Measurements from ENCODE around the gene RYR3. TPM values are rescaled to one million over a fixed set of nuclear protein-coding genes. Genes with fewer than 3 reads are reported as not detected.

Gene RYR3
- total RNA-seq, 1 experiment from 2014 or later, result 0.66 TPM

GRCh38 chr15:33671456-33671855 lies 360.7 kb downstream of the RYR3 start:
- no peak for TF ChIP-seq CTCF (IDR thresholded peaks at IDR 0.05; ENCODE audit: insufficient read depth in 1 of 2, low read depth in 1 of 2, low read length in 1 of 2, severe bottlenecking in 1 of 2, unreplicated experiment in 1 of 2)
- CTCF ChIA-PET, result no interaction called here
- BruUV-seq (replicated peaks), result no TSS peak
- Mint-ChIP-seq H3K27me3 (ENCODE audit: insufficient read depth, unreplicated experiment) (peaks cover 21% of the 10 kb centered on the region), H3K36me3 (ENCODE audit: insufficient read depth, unreplicated experiment) (no peaks in the 10 kb centered on the region), H3K4me3 (ENCODE audit: unreplicated experiment) (no peak overlapping the region), H3K4me1 (ENCODE audit: low read depth, unreplicated experiment) (no peaks in the 10 kb centered on the region), H3K9me3 (ENCODE audit: unreplicated experiment) (no peaks in the 10 kb centered on the region), H3K27ac (ENCODE audit: unreplicated experiment) (no peak overlapping the region)
- DNase-seq, result no peak
- H3K36me3 ChIP-seq (ENCODE audit: control insufficient read depth, insufficient read depth, low read length), result no peaks in the 10 kb centered on the region
- H3K4me1 ChIP-seq, result no peaks in the 10 kb centered on the region
- no peak overlapping the region for H3K4me3 ChIP-seq (ENCODE audit: low read depth, low read length)
- POLR2A ChIA-PET, result no interaction called here
- intact Hi-C loops (cut with micrococcal nuclease; ENCODE audit: unreplicated experiment), result no loop called here
- no peaks in the 10 kb centered on the region for H3K27me3 ChIP-seq (replicated peaks; ENCODE audit: control insufficient read depth, insufficient read depth, low read length)
- no peaks in the 10 kb centered on the region for H3K9me3 ChIP-seq

DNA sequence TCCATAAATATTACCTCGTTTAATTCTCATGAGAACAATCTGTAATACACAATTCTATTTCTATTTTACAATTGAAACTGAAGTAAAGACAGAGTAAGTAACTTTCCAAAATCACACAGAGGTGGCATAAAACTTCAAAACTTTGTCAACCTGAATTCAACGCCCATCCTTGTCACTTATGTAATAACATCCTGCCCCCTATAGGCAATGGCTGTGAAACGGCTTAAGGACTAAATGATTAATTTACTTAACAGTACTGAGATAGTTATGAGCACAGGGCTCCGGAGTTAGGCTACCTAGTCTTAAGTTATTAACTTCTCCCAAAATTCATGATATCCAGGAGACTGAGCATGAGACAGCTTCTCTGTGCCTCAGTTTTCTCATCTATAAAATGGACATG lies 364.5 kb downstream of the RYR3 start:
- Mint-ChIP-seq H3K4me1 (ENCODE audit: low read depth, unreplicated experiment) (no peaks in the 10 kb centered on the region), H3K27ac (ENCODE audit: unreplicated experiment) (no peak overlapping the region), H3K4me3 (ENCODE audit: unreplicated experiment) (no peak overlapping the region), H3K27me3 (ENCODE audit: insufficient read depth, unreplicated experiment) (peaks cover 26% of the 10 kb centered on the region), H3K9me3 (ENCODE audit: unreplicated experiment) (no peaks in the 10 kb centered on the region), H3K36me3 (ENCODE audit: insufficient read depth, unreplicated experiment) (no peaks in the 10 kb centered on the region)
- intact Hi-C loops (cut with micrococcal nuclease; ENCODE audit: unreplicated experiment), result no loop called here
- H3K4me3 ChIP-seq (ENCODE audit: low read depth, low read length), result no peak overlapping the region
- no peaks in the 10 kb centered on the region for H3K9me3 ChIP-seq
- CTCF ChIA-PET, result interaction anchor here (0.6 kb wide), 1 partner anchor 289 kb away, joined by 3 read pairs; no protein-coding TSS in a partner anchor
- no peaks in the 10 kb centered on the region; the same call in 1 of the 2 replicates for H3K27me3 ChIP-seq (replicated peaks; ENCODE audit: control insufficient read depth, insufficient read depth, low read length)
- no peak for DNase-seq
- BruUV-seq (replicated peaks), result no TSS peak
- POLR2A ChIA-PET, result no interaction called here
- no peaks in the 10 kb centered on the region for H3K36me3 ChIP-seq (ENCODE audit: control insufficient read depth, insufficient read depth, low read length)
- no peak for TF ChIP-seq CTCF (IDR thresholded peaks at IDR 0.05; ENCODE audit: insufficient read depth in 1 of 2, low read depth in 1 of 2, low read length in 1 of 2, severe bottlenecking in 1 of 2, unreplicated experiment in 1 of 2)
- H3K4me1 ChIP-seq, result no peaks in the 10 kb centered on the region

- ChIA-PET CTCF (no interaction called here), POLR2A (no interaction called here)
- H3K4me1 Mint-ChIP-seq (ENCODE audit: low read depth, unreplicated experiment), result no peaks in the 10 kb centered on the region
- H3K36me3 ChIP-seq (ENCODE audit: control insufficient read depth, insufficient read depth, low read length), result no peaks in the 10 kb centered on the region
- no peaks in the 10 kb centered on the region for H3K9me3 ChIP-seq
- TF ChIP-seq CTCF (IDR thresholded peaks at IDR 0.05; ENCODE audit: insufficient read depth in 1 of 2, low read depth in 1 of 2, low read length in 1 of 2, severe bottlenecking in 1 of 2, unreplicated experiment in 1 of 2), result no peak
- peaks cover 29% of the 10 kb centered on the region for H3K27me3 Mint-ChIP-seq (ENCODE audit: insufficient read depth, unreplicated experiment)
- no peaks in the 10 kb centered on the region for H3K4me1 ChIP-seq
- H3K4me3 ChIP-seq (ENCODE audit: low read depth, low read length), result no peak overlapping the region
- H3K9me3 Mint-ChIP-seq (ENCODE audit: unreplicated experiment), result no peaks in the 10 kb centered on the region
- no peaks in the 10 kb centered on the region; the same call in 1 of the 2 replicates for H3K27me3 ChIP-seq (replicated peaks; ENCODE audit: control insufficient read depth, insufficient read depth, low read length)
- no TSS peak for BruUV-seq (replicated peaks)
- no peak overlapping the region for H3K4me3 Mint-ChIP-seq (ENCODE audit: unreplicated experiment)
- DNase-seq, result no peak
- intact Hi-C loops (cut with micrococcal nuclease; ENCODE audit: unreplicated experiment), result no loop called here
- H3K36me3 Mint-ChIP-seq (ENCODE audit: insufficient read depth, unreplicated experiment), result no peaks in the 10 kb centered on the region
- H3K27ac Mint-ChIP-seq (ENCODE audit: unreplicated experiment), result no peak overlapping the region
Measured at GRCh38 chr15:33677238-33677830, 366.6 kb downstream of the RYR3 start.
